Hepatocyte (in vitro differentiated cells): Measurements from ENCODE around the gene PAQR5. TPM values are rescaled to one million over a fixed set of nuclear protein-coding genes. Genes with fewer than 3 reads are reported as not detected.

ENCODE experiments used
- DNase-seq: peaks from one replicate; pipeline ENCODE4 v3.0.0-alpha.2; 2016; ENCODE audit warnings: low spot score
- H2AFZ ChIP-seq: fragments of 200-600 bp; sonication (generic); 2 replicates; pipeline ENCODE4 v1.6.0; 2016; ENCODE audit warnings: antibody characterized with exemption, mild to moderate bottlenecking
- H3K27ac ChIP-seq: fragments of 200-600 bp; sonication (generic); 2 replicates; pipeline ENCODE4 v1.5.1; 2016; ENCODE audit warnings: mild to moderate bottlenecking
- H3K27me3 ChIP-seq: fragments of 200-600 bp; sonication (generic); 2 replicates; pipeline ENCODE4 v1.6.1; 2016
- H3K36me3 ChIP-seq: fragments of 200-600 bp; sonication (generic); replicated peaks from 2 replicates; pipeline ENCODE4 v1.5.1; 2016; ENCODE audit warnings: low read depth; ENCODE audit not compliant: insufficient read depth
- H3K4me1 ChIP-seq: fragments of 200-600 bp; sonication (generic); 2 replicates; pipeline ENCODE4 v1.5.1; 2016; ENCODE audit warnings: mild to moderate bottlenecking, moderate library complexity; ENCODE audit not compliant: insufficient read depth
- H3K4me2 ChIP-seq: fragments of 200-600 bp; sonication (generic); 2 replicates; pipeline ENCODE4 v1.6.0; 2016
- H3K4me3 ChIP-seq: fragments of 200-600 bp; sonication (generic); 2 replicates; pipeline ENCODE4 v1.5.1; 2016; ENCODE audit warnings: mild to moderate bottlenecking
- H3K79me2 ChIP-seq: fragments of 200-600 bp; sonication (generic); 2 replicates; pipeline ENCODE4 v1.6.0; 2017; ENCODE audit warnings: mild to moderate bottlenecking
- H3K9me2 ChIP-seq: fragments of 200-600 bp; sonication (generic); replicated peaks from 2 replicates; pipeline ENCODE4 v1.6.0; 2017; ENCODE audit warnings: mild to moderate bottlenecking; ENCODE audit not compliant: insufficient read depth
- H3K9me3 ChIP-seq: fragments of 200-600 bp; sonication (generic); 2 replicates; pipeline ENCODE4 v1.5.1; 2016; ENCODE audit warnings: low read depth, mild to moderate bottlenecking
- H4K20me1 ChIP-seq: fragments of 200-600 bp; sonication (generic); 2 replicates; pipeline ENCODE4 v1.6.0; 2016; ENCODE audit warnings: mild to moderate bottlenecking; ENCODE audit not compliant: insufficient read depth, poor library complexity, severe bottlenecking
- EZH2 ChIP-seq: fragments of 200-600 bp; sonication (generic); IDR thresholded peaks from 2 replicates; pipeline ENCODE4 v1.6.1; 2016; ENCODE audit warnings: antibody characterized with exemption, mild to moderate bottlenecking, borderline replicate concordance
- EZH2phosphoT487 ChIP-seq: fragments of 200-600 bp; sonication (generic); IDR thresholded peaks from one replicate; pipeline ENCODE4 v1.6.1; 2018; ENCODE audit warnings: antibody characterized with exemption, mild to moderate bottlenecking, low read depth, moderate library complexity; ENCODE audit not compliant: unreplicated experiment, severe bottlenecking
- WGBS: methylation state at CpG from one replicate; pipeline ENCODE4 v1.1.6; 2016; ENCODE audit warnings: low lambda C conversion rate; ENCODE audit errors: missing lambda C conversion rate; 5-methylcytosine and 5-hydroxymethylcytosine counted together
- polyA plus RNA-seq: library from polyadenylated mRNA; unstranded; fragments of >200 nt; fragmentation: Nextera tagmentation; extraction: Ambion mirVana; gene quantifications from 2 replicates; pipeline ENCODE4 v1.2.1, GENCODE V29; 2016
- total RNA-seq: library from RNA; depleted of rRNA; stranded (reverse); fragments of >200 nt; gene quantifications from 2 replicates; pipeline ENCODE4 v1.2.3, GENCODE V29; 2014
- TF ChIP-seq, protein P1 (sequence below): fragments of 200-600 bp; sonication (generic); IDR thresholded peaks from 2 replicates; pipeline ENCODE4 v1.5.1; 2016; ENCODE audit warnings: antibody characterized with exemption, mild to moderate bottlenecking; ENCODE audit not compliant: poor library complexity

PAQR5 gene
- total and polyA plus RNA-seq, 2 experiments from 2014 or later, result 2.1 to 2.8 TPM

DNA sequence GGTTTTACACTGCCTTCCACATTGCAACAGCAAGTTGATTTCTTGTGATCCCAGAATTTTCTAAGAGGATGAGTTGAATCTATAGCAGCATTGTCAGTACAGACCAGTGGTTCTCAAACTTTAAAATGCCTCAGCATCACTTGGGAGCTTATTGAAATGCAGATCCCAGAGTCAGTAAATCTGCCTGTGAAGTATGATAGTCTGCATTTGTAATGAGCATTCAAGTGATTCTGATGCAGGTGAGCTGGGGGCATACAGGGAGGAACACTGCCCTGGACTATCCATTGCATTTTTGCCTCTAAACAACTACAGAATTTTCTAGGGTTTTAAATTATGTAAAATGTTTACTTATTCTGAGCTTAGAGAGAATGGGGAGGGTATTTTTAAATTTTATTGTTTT lies 27.5 kb upstream of the PAQR5 start:
- no peaks in the 10 kb centered on the region for H3K36me3 ChIP-seq
- no peaks in the 10 kb centered on the region for H3K79me2 ChIP-seq
- peaks cover 8% of the 10 kb centered on the region for H3K4me1 ChIP-seq
- no peak for DNase-seq
- H3K27ac ChIP-seq, result no peak overlapping the region
- no peak overlapping the region for H3K4me3 ChIP-seq
- H2AFZ ChIP-seq, result no peak overlapping the region
- H4K20me1 ChIP-seq, result no peaks in the 10 kb centered on the region
- H3K4me2 ChIP-seq, result no peak overlapping the region
- TF ChIP-seq EZH2 (no peak), EZH2phosphoT487 (no peak)
- TF ChIP-seq, protein P1, sequence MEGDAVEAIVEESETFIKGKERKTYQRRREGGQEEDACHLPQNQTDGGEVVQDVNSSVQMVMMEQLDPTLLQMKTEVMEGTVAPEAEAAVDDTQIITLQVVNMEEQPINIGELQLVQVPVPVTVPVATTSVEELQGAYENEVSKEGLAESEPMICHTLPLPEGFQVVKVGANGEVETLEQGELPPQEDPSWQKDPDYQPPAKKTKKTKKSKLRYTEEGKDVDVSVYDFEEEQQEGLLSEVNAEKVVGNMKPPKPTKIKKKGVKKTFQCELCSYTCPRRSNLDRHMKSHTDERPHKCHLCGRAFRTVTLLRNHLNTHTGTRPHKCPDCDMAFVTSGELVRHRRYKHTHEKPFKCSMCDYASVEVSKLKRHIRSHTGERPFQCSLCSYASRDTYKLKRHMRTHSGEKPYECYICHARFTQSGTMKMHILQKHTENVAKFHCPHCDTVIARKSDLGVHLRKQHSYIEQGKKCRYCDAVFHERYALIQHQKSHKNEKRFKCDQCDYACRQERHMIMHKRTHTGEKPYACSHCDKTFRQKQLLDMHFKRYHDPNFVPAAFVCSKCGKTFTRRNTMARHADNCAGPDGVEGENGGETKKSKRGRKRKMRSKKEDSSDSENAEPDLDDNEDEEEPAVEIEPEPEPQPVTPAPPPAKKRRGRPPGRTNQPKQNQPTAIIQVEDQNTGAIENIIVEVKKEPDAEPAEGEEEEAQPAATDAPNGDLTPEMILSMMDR, result no peak
- no peaks in the 10 kb centered on the region for H3K9me2 ChIP-seq
- no peaks in the 10 kb centered on the region for H3K27me3 ChIP-seq
- no peaks in the 10 kb centered on the region for H3K9me3 ChIP-seq

DNA sequence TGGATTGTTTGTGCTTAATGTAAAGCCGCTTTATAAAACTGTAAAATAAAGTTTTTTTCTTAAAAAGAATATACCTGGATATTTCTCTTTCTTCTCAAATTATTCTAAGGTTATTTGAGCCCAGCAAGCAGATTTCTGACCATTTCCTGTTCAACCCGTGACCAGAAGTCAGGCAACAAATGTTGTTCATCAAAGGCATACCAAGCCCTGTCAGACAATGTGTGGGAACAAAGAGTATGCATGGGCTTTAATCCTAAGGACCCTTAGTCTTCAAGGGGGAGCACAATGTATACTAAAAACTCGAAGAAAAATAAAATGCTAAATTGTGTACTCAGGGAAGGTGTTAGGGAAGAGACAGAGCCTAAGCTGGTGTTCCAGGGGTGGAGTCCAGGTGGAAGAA lies 26.6 kb upstream of the PAQR5 start:
- Histone ChIP-seq H3K27me3 (no peaks in the 10 kb centered on the region), H4K20me1 (no peaks in the 10 kb centered on the region), H3K9me3 (no peaks in the 10 kb centered on the region), H3K79me2 (no peaks in the 10 kb centered on the region), H2AFZ (no peak overlapping the region), H3K4me2 (no peak overlapping the region), H3K27ac (no peak overlapping the region), H3K36me3 (no peaks in the 10 kb centered on the region), H3K4me1 (peaks cover 10% of the 10 kb centered on the region), H3K4me3 (no peak overlapping the region), H3K9me2 (no peaks in the 10 kb centered on the region)
- 53% methylated on average over 3 of the region's 3 CpGs for WGBS
- DNase-seq, result no peak
- TF ChIP-seq EZH2 (no peak), EZH2phosphoT487 (no peak)
- TF ChIP-seq, protein P1, result no peak

DNA sequence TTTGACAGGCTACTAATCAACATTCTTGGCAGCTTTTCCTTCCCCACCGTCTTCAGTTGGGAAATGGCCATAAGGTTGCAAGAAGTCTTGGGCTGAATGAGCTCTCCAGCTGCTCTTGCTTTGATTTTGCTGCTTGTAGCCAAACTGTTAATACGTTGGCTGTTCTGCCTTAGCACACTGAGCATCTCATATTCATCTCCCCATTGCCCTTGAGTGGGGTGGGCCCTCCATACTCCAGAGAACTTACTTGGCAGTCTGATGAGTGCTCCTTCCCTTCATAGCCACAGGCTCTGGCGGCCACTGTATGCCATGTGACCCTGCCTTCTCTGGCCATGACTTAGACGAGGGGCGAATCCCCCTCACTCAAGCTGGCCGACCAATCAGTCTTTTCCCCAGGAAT lies 25.8 kb upstream of the PAQR5 start:
- no peaks in the 10 kb centered on the region for H3K9me3 ChIP-seq
- TF ChIP-seq EZH2phosphoT487, result no peak
- no peak for TF ChIP-seq EZH2
- TF ChIP-seq, protein P1, result no peak
- DNase-seq, result no peak
- H2AFZ ChIP-seq, result no peak overlapping the region
- H3K27me3 ChIP-seq, result no peaks in the 10 kb centered on the region
- H3K36me3 ChIP-seq, result no peaks in the 10 kb centered on the region
- no peaks in the 10 kb centered on the region for H4K20me1 ChIP-seq
- H3K4me2 ChIP-seq, result no peak overlapping the region
- peaks cover 10% of the 10 kb centered on the region for H3K4me1 ChIP-seq
- H3K27ac ChIP-seq, result no peak overlapping the region
- H3K9me2 ChIP-seq, result no peaks in the 10 kb centered on the region
- H3K79me2 ChIP-seq, result no peaks in the 10 kb centered on the region
- 88% methylated on average over 6 of the region's 6 CpGs for WGBS
- no peak overlapping the region for H3K4me3 ChIP-seq

DNA sequence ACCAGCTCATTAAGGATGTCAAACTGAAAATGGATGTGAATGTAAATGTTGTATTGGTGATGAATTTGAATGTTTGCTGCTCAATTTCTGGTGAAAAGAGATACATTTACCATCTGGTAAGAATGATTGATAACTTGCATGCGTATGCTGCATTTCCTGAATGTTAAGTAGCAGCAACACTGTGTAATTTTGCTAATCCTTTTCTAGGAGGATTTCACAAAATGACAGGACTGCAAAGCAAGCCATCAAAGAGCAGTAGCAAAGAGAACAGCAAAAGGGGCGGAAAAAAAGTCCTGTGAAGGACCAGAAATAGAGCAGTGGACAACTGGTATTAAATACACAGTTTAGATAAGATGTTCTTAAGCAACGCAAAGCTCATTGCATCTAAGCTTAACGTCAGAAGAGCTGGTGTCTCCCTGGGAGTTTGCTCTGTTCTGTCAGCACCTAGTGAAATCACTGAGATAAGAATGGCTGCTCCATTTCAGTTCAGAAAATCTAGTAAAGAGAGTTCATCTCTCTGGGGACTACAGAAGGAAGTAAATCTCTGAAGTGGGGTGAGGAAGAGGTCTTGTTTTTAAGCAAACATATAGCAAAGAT lies 23.5 kb upstream of the PAQR5 start:
- peak; percentile 52 for DNase-seq
- peaks cover 10% of the 10 kb centered on the region for H3K4me1 ChIP-seq
- no peaks in the 10 kb centered on the region for H3K79me2 ChIP-seq
- no peaks in the 10 kb centered on the region for H3K36me3 ChIP-seq
- no peak overlapping the region for H3K4me3 ChIP-seq
- H3K9me3 ChIP-seq, result no peaks in the 10 kb centered on the region
- no peaks in the 10 kb centered on the region for H3K27me3 ChIP-seq
- WGBS, result 28% methylated on average over 4 of the region's 4 CpGs
- H3K27ac ChIP-seq, result no peak overlapping the region
- TF ChIP-seq EZH2 (no peak), EZH2phosphoT487 (peak; percentile 46)
- H4K20me1 ChIP-seq, result no peaks in the 10 kb centered on the region
- H3K4me2 ChIP-seq, result no peak overlapping the region
- H2AFZ ChIP-seq, result no peak overlapping the region
- no peaks in the 10 kb centered on the region for H3K9me2 ChIP-seq
